WERI-Rb-1 (cell line): ENCODE results near the gene PRKCZ.

Experiments
- DNase-seq: peaks from one replicate; pipeline ENCODE4 v3.0.0-alpha.2; 2020
- H3K27ac ChIP-seq: fragments of 250-450 bp; sonication (Bioruptor Pico); 2 replicates; pipeline ENCODE4 v1.5.1; 2020; ENCODE audit warnings: mild to moderate bottlenecking, moderate library complexity
- H3K27me3 ChIP-seq: fragments of 250-450 bp; sonication (Bioruptor Pico); 2 replicates; pipeline ENCODE4 v1.5.1; 2021; ENCODE audit warnings: mild to moderate bottlenecking, low read depth, moderate library complexity; ENCODE audit not compliant: insufficient read depth, severe bottlenecking
- H3K36me3 ChIP-seq: fragments of 250-450 bp; sonication (Bioruptor Pico); 2 replicates; pipeline ENCODE4 v1.5.1; 2020; ENCODE audit warnings: mild to moderate bottlenecking, moderate library complexity
- H3K4me3 ChIP-seq: 2 replicates; pipeline ENCODE4 v1.5.1; 2011; ENCODE audit warnings: low read depth, mild to moderate bottlenecking, control low read depth, low read length
- H3K9me3 ChIP-seq: fragments of 250-450 bp; sonication (Bioruptor Pico); 2 replicates; pipeline ENCODE4 v1.5.1; 2021; ENCODE audit warnings: mild to moderate bottlenecking, moderate library complexity; ENCODE audit not compliant: severe bottlenecking
- TF ChIP-seq, protein P1 (sequence below): IDR thresholded peaks from 2 replicates; pipeline ENCODE4 v1.5.1; 2011; ENCODE audit warnings: low read depth, mild to moderate bottlenecking, control low read depth, inconsistent platforms, low read length

Gene PRKCZ

DNA sequence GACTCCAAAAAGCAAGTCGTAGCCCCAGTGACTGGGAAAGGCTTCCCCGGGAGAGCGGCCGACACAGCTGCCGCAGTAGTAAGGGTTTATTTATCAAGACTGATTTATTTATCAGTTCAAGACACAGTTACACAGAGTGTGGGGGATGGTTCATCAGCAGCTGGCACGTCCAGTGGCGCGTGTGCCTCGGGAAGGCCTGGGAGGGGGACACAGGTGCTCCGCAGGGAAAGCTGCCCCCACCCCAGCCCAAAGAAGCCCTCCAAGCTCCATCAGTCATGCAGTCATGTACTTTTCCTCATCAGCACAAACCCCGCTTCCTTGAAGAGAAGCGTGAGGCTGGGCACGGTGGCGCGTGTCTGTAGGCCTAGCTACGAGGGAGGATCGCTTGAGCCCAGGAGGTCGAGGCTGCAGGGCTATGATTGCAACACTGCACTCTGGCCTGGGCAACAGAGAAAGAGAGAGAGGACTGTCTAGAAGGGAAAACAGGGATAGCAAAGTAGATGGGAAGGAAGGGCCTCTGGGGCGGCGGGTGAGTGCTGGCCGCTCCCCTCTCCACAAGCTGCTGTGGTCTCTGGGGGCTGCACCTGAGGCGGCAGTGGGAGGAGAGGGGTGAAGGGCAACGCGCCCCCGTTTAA, 53.2 kb downstream of the PRKCZ start:
- no peaks in the 10 kb centered on the region for H3K9me3 ChIP-seq
- no peak for DNase-seq
- H3K27ac ChIP-seq, result no peak overlapping the region
- H3K36me3 ChIP-seq, result no peaks in the 10 kb centered on the region
- no peaks in the 10 kb centered on the region for H3K27me3 ChIP-seq
- TF ChIP-seq, protein P1, sequence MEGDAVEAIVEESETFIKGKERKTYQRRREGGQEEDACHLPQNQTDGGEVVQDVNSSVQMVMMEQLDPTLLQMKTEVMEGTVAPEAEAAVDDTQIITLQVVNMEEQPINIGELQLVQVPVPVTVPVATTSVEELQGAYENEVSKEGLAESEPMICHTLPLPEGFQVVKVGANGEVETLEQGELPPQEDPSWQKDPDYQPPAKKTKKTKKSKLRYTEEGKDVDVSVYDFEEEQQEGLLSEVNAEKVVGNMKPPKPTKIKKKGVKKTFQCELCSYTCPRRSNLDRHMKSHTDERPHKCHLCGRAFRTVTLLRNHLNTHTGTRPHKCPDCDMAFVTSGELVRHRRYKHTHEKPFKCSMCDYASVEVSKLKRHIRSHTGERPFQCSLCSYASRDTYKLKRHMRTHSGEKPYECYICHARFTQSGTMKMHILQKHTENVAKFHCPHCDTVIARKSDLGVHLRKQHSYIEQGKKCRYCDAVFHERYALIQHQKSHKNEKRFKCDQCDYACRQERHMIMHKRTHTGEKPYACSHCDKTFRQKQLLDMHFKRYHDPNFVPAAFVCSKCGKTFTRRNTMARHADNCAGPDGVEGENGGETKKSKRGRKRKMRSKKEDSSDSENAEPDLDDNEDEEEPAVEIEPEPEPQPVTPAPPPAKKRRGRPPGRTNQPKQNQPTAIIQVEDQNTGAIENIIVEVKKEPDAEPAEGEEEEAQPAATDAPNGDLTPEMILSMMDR, result no peak
- H3K4me3 ChIP-seq, result no peak overlapping the region

DNA sequence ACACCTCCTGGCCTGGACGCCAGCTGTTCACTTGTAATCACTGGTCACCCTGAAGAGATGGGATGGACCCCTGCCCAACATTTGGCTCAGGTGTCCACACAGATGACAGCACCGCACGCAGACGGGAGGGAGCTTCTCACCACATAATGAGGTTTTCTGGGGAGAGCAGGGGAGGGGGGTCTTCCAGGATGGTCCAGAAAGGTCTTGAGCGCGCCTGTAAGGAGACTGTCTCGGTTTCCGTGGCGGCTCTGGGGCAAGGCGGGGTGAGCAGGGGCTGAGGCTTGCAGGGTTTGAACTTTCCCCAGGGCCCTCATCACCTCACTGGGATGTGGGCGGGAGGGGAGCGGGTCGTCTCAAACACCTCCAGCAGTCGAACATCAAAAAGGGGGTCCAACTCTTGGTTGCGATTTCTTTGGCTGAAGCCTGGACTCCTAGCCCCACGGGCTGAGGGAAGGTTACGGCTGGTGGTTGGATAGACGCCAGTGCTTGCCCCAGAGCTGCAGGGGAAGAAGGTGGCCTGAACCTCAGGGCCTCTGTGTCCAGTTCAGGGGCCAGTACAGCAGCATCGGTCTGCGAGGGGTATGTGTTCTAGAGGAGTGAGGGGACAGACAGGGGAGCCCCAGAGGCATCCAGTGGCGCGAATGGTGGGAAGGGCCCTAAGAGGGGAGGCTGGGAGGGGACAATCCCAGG, 53.8 kb downstream of the PRKCZ start:
- H3K27ac ChIP-seq, result no peak overlapping the region
- no peak overlapping the region for H3K4me3 ChIP-seq
- TF ChIP-seq, protein P1, result no peak
- no peaks in the 10 kb centered on the region for H3K9me3 ChIP-seq
- no peaks in the 10 kb centered on the region for H3K27me3 ChIP-seq
- no peak for DNase-seq
- no peaks in the 10 kb centered on the region for H3K36me3 ChIP-seq

DNA sequence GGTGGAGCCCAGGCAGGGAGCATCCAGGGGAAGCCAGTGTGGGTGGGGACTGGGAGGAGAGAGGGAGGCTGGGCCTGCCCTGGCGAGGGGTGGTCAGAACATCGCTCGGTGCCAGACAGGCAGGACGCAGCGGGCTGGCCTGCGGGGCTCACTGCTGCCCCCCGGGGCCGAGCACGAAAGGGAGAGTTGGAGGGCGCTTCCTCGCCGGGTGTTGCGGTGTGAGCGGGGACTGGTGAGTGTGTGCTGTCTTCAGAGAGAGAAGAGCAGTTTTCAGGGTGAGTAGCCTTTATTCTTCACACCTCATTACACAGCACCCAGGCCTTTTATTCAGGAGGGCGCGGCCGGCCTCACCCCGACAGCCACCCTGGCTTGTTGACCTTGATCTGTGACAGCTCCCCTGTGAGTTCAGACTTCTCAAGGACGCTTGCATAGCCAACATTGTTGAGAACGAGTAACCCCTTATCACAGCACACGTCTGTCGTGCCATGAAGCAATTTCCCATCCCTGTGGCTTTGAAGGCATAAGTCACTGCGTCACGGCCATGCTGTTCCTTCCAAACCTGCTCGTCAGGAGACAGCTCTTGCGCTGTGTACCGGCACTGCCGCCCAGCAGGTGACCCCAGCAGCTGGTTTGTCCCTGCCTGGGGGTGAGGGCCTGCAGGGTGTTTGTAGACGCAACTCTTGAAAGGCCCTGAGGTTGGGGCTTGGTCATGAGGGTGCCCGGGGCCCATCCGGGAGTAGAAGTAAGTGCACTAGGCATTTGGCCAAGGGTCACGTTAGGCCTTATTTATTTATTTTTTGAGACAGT, 54.6 kb downstream of the PRKCZ start:
- Histone ChIP-seq H3K9me3 (no peaks in the 10 kb centered on the region), H3K27me3 (no peaks in the 10 kb centered on the region), H3K27ac (no peak overlapping the region), H3K4me3 (no peak overlapping the region), H3K36me3 (no peaks in the 10 kb centered on the region)
- DNase-seq, result no peak
- TF ChIP-seq, protein P1, result peak; percentile 23; the same call in 1 of the 2 replicates

DNA sequence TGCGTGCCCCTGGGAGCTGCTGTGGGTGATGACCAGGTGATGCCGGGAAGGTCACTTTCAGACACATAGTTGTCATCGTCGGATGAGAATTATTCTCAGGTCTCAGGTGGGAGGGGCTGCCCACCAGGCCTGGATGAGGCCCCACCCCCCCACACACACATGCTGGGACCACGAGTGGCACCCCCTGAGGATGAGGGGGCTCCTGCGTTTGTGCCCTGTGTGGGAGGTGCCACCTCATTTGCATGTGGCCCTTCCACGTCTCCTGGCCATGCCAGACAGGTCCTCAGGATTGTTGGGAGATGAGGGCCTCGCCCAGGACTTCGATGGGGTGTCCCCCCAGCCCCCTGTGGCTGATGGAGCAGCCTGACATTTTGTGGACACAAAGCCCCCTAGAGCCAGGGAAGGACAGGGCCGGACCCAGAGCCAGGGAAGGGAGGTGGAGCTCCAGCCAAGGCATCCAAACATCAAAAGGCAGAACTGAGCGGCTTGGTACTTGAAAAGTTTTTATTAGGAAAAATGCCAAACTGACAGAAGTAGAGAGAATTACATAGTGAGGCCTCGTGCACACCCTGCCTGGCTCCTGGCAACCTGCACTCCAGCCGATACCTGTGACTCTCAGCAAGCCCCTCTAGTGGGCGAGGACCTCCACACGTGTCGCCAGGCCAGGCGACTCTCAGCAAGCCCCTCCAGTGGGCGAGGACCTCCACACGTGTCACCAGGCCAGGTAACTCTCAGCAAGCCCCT, 55.7 kb downstream of the PRKCZ start:
- no peaks in the 10 kb centered on the region for H3K27me3 ChIP-seq
- H3K27ac ChIP-seq, result no peak overlapping the region
- no peak for DNase-seq
- TF ChIP-seq, protein P1, result no peak
- no peak overlapping the region for H3K4me3 ChIP-seq
- no peaks in the 10 kb centered on the region for H3K9me3 ChIP-seq
- H3K36me3 ChIP-seq, result no peaks in the 10 kb centered on the region

DNA sequence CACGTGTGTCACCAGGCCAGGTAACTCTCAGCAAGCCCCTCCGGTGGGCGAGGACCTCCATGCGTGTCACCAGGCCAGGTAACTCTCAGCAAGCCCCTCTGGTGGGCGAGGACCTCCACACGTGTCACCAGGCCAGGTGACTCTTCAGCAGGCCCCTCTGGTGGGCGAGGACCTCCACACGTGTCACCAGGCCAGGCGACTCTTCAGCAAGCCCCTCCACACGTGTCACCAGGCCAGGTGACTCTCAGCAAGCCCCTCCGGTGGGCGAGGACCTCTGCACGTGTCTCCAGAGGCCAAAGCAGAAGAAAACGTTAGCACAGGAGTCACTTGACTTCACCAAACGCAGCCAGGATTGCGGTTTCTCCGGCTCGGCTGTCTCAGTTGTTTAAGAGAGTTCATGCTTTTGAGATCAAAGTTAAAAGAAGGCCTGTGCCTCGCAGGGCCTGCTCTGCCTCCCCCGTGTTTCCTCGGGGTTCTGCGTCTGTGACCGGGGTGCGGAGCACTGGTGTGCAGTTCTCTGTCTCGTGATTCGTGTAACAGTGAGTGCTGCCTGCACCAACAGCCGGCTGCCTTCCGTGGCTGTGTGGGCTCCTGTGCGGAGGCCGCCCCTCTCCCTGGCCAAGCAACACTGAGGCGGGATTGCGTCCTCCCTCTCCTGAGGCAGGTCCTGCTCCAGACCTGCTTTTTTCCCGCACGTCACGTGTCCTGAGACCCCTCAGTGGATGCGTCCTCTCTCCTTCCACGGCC, 56.6 kb downstream of the PRKCZ start:
- TF ChIP-seq, protein P1, result no peak
- Histone ChIP-seq H3K9me3 (no peaks in the 10 kb centered on the region), H3K27ac (no peak overlapping the region), H3K27me3 (no peaks in the 10 kb centered on the region), H3K4me3 (no peak overlapping the region), H3K36me3 (no peaks in the 10 kb centered on the region)
- no peak for DNase-seq
